BLaER1 treated with 17β-estradiol and CSF1 and Interleukin-3, amounts not matched to agents 10 nM and 100 nM (cell line): ENCODE data around the gene SLC25A6.
"Not testable (repeated sequence)": the region's sequence is repeated elsewhere in the genome, so short reads cannot be mapped to it uniquely, and the experiment has no call there.

Source experiments
- H3K27ac ChIP-seq, 11 experiments: shearing (Covaris generic); formaldehyde crosslinking; 2 replicates each; pipeline ENCODE4 v1.8.1; 2022
- H3K27me3 ChIP-seq, 11 experiments: shearing (Covaris generic); formaldehyde crosslinking; 2 replicates each; pipeline ENCODE4 v1.8.1; 2022
- H3K36me3 ChIP-seq, 11 experiments: shearing (Covaris generic); formaldehyde crosslinking; 2 replicates each; pipeline ENCODE4 v1.8.1; 2022
- H3K4me1 ChIP-seq, 10 experiments: shearing (Covaris generic); formaldehyde crosslinking; 2 replicates each; pipeline ENCODE4 v1.8.1; 2022
- H3K4me2 ChIP-seq, 11 experiments: shearing (Covaris generic); formaldehyde crosslinking; 2 replicates each; pipeline ENCODE4 v1.8.1; 2022
- H3K4me3 ChIP-seq, 10 experiments: shearing (Covaris generic); formaldehyde crosslinking; 2 replicates each; pipeline ENCODE4 v1.8.1; 2022
- H3K9ac ChIP-seq, 11 experiments: shearing (Covaris generic); formaldehyde crosslinking; 2 replicates each; pipeline ENCODE4 v1.8.1; 2022
- H3K9me3 ChIP-seq, 11 experiments: shearing (Covaris generic); formaldehyde crosslinking; replicated peaks in 1 of 11; 2 replicates each; pipeline ENCODE4 v1.8.1; 2022
- H4K20me1 ChIP-seq, 11 experiments: shearing (Covaris generic); formaldehyde crosslinking; 2 replicates each; pipeline ENCODE4 v1.8.1; 2022
- Cebpa-rat ChIP-seq, 11 experiments: shearing (Covaris generic); IDR thresholded peaks; 2 replicates each; pipeline ENCODE4 v1.8.1; 2022

The SLC25A6 gene

GRCh38 chrX:1355131-1356046, 36.5 kb downstream of the SLC25A6 start:
- peaks cover 0 to 4% (median 0%) of the 10 kb centered on the region in 11 experiments; a peak in 1 of 22 replicates for H4K20me1 ChIP-seq
- peaks cover 20 to 44% (median 36%) of the 10 kb centered on the region in 11 experiments for H3K9me3 ChIP-seq
- TF ChIP-seq Cebpa-rat (IDR thresholded peaks at IDR 0.05), result no peak
- peak overlapping the region in 7 of 11 experiments; percentile 30 to 64 (median 45); a peak in 12 of 22 replicates for H3K27ac ChIP-seq
- peaks cover 57 to 87% (median 77%) of the 10 kb centered on the region in 11 experiments for H3K36me3 ChIP-seq
- H3K9ac ChIP-seq, result peak overlapping the region in 2 of 11 experiments; percentile 9 to 27; a peak in 1 of 22 replicates
- peaks cover 0 to 13% (median 10%) of the 10 kb centered on the region in 10 experiments; a peak in 17 of 20 replicates for H3K4me1 ChIP-seq
- peak overlapping the region in 8 of 11 experiments; percentile 27 to 56 (median 46); a peak in 12 of 22 replicates for H3K4me2 ChIP-seq
- H3K4me3 ChIP-seq, result no peak overlapping the region
- H3K27me3 ChIP-seq, result no peaks in the 10 kb centered on the region

- Histone ChIP-seq H3K27ac (no peak overlapping the region), H3K4me3 (no peak overlapping the region), H3K36me3 (peaks cover 59 to 87% (median 79%) of the 10 kb centered on the region in 11 experiments), H3K9ac (no peak overlapping the region), H3K4me1 (peaks cover 0 to 13% (median 10%) of the 10 kb centered on the region in 10 experiments; a peak in 17 of 20 replicates), H3K9me3 (peaks cover 20 to 44% (median 36%) of the 10 kb centered on the region in 11 experiments), H3K27me3 (no peaks in the 10 kb centered on the region), H3K4me2 (peak overlapping the region in 3 of 11 experiments; percentile 15 to 44 (median 35); a peak in 4 of 22 replicates), H4K20me1 (peaks cover 0 to 4% (median 0%) of the 10 kb centered on the region in 11 experiments; a peak in 1 of 22 replicates)
- TF ChIP-seq Cebpa-rat (IDR thresholded peaks at IDR 0.05), result no peak
Measured at GRCh38 chrX:1354036-1355019, 37.6 kb downstream of the SLC25A6 start.

- peaks cover 0 to 13% (median 12%) of the 10 kb centered on the region in 10 experiments; a peak in 17 of 20 replicates for H3K4me1 ChIP-seq
- peaks cover 43 to 86% (median 72%) of the 10 kb centered on the region in 11 experiments for H3K36me3 ChIP-seq
- no peak overlapping the region for H3K4me2 ChIP-seq
- TF ChIP-seq Cebpa-rat (IDR thresholded peaks at IDR 0.05), result no peak
- H3K4me3 ChIP-seq, result 0 out of 20 replicates have a peak overlapping the region, but pooled peaks of 1 of the 10 experiments have one; percentile 5
- H3K27me3 ChIP-seq, result no peaks in the 10 kb centered on the region
- H3K9me3 ChIP-seq, result peaks cover 9 to 29% (median 19%) of the 10 kb centered on the region in 11 experiments; a peak in 18 of 22 replicates
- H3K9ac ChIP-seq, result no peak overlapping the region
- H4K20me1 ChIP-seq, result peaks cover 0 to 12% (median 0%) of the 10 kb centered on the region in 11 experiments; a peak in 1 of 22 replicates
- no peak overlapping the region for H3K27ac ChIP-seq
Measured at GRCh38 chrX:1351981-1352714, 39.8 kb downstream of the SLC25A6 start.

GRCh38 chrX:1349606-1350005, 42.3 kb downstream of the SLC25A6 start:
- H3K36me3 ChIP-seq, result peaks cover 59 to 96% (median 87%) of the 10 kb centered on the region in 11 experiments
- peaks cover 9 to 25% (median 19%) of the 10 kb centered on the region in 11 experiments; a peak in 18 of 22 replicates for H3K9me3 ChIP-seq
- H3K27me3 ChIP-seq, H3K4me3 ChIP-seq, H3K4me2 ChIP-seq, H3K4me1 ChIP-seq, H3K9ac ChIP-seq, H3K27ac ChIP-seq: not testable (repeated sequence)
- peaks cover 0 to 12% (median 0%) of the 10 kb centered on the region in 11 experiments; a peak in 5 of 22 replicates for H4K20me1 ChIP-seq

- Histone ChIP-seq H3K4me1 (peaks cover 0 to 32% (median 21%) of the 10 kb centered on the region in 10 experiments; a peak in 17 of 20 replicates), H3K4me3 (no peak overlapping the region), H3K9me3 (peaks cover 11 to 39% (median 20%) of the 10 kb centered on the region in 11 experiments), H3K36me3 (peaks cover 39 to 95% (median 87%) of the 10 kb centered on the region in 11 experiments), H3K4me2 (peak overlapping the region in 5 of 11 experiments; percentile 16 to 52 (median 33); a peak in 6 of 22 replicates), H3K27ac (no peak overlapping the region), H3K27me3 (no peaks in the 10 kb centered on the region), H4K20me1 (peaks cover 0 to 61% (median 27%) of the 10 kb centered on the region in 11 experiments; a peak in 15 of 22 replicates), H3K9ac (no peak overlapping the region)
- no peak for TF ChIP-seq Cebpa-rat (IDR thresholded peaks at IDR 0.05)
Measured at GRCh38 chrX:1341545-1342184, 50.2 kb downstream of the SLC25A6 start.

- H3K4me3 ChIP-seq, result peak overlapping the region; percentile 59 to 82 (median 76)
- no peaks in the 10 kb centered on the region for H3K27me3 ChIP-seq
- H3K9ac ChIP-seq, result peak overlapping the region; percentile 85 to 93 (median 88)
- peak overlapping the region; percentile 84 to 96 (median 93) for H3K27ac ChIP-seq
- TF ChIP-seq Cebpa-rat (IDR thresholded peaks at IDR 0.05), result no peak
- peak overlapping the region; percentile 70 to 90 (median 82) for H3K4me2 ChIP-seq
- peaks cover 0 to 38% (median 18%) of the 10 kb centered on the region in 11 experiments; a peak in 15 of 22 replicates for H4K20me1 ChIP-seq
- H3K4me1 ChIP-seq, result peaks cover 39 to 67% (median 58%) of the 10 kb centered on the region in 10 experiments
- peaks cover 11 to 57% (median 20%) of the 10 kb centered on the region in 11 experiments for H3K9me3 ChIP-seq
- H3K36me3 ChIP-seq, result peaks cover 5 to 50% (median 44%) of the 10 kb centered on the region in 11 experiments; a peak in 21 of 22 replicates
Measured at GRCh38 chrX:1336948-1337779, 54.7 kb downstream of the SLC25A6 start.
